Fibroblast of the aortic adventitia (primary cell): ENCODE results near the gene MRTFB. TPM values are rescaled to one million over a fixed set of nuclear protein-coding genes. Genes with fewer than 3 reads are reported as not detected.
"Not testable (repeated sequence)": the region's sequence is repeated elsewhere in the genome, so short reads cannot be mapped to it uniquely, and the experiment has no call there.

Source experiments
- DNase-seq: peaks from one replicate; pipeline ENCODE4 v3.0.0-alpha.2; 2010; ENCODE audit warnings: low read depth
- H3K4me3 ChIP-seq: 2 replicates; pipeline ENCODE4 v1.5.1; 2011; ENCODE audit warnings: low read depth, mild to moderate bottlenecking, control low read depth, low read length, moderate library complexity
- total RNA-seq: library from RNA; depleted of rRNA; stranded (reverse); fragments of >200 nt; gene quantifications from 2 replicates; pipeline ENCODE4 v1.2.3, GENCODE V29; 2012; ENCODE audit warnings: low replicate concordance
- TF ChIP-seq, protein P1 (sequence below): IDR thresholded peaks from 2 replicates; pipeline ENCODE4 v1.5.1; 2011; ENCODE audit warnings: mild to moderate bottlenecking, low read length, control low read depth, inconsistent platforms; ENCODE audit not compliant: insufficient read depth

MRTFB gene
- total RNA-seq, 1 donor, result 13.2 TPM

DNA sequence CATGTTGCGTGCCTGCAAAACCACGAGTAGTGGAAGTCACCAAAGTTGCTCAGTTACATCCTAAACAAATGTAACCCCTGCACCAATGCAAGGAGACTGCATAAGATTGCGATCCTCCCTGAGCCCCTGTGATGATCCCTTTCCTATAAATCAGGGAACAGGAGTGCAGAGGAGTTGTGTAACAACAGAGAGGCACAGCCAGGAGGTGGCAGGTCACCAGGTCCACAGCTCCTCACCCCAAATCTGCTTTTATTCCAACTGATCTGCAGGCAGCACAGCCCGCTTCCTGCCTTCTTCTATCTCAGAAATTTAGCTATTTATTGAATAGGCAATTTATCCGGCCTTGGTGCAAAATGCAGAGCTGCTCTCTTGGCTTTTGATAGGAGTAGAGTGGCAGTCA, 36.0 kb upstream of the MRTFB start:
- DNase-seq, result no peak
- H3K4me3 ChIP-seq, result no peak overlapping the region
- TF ChIP-seq, protein P1, sequence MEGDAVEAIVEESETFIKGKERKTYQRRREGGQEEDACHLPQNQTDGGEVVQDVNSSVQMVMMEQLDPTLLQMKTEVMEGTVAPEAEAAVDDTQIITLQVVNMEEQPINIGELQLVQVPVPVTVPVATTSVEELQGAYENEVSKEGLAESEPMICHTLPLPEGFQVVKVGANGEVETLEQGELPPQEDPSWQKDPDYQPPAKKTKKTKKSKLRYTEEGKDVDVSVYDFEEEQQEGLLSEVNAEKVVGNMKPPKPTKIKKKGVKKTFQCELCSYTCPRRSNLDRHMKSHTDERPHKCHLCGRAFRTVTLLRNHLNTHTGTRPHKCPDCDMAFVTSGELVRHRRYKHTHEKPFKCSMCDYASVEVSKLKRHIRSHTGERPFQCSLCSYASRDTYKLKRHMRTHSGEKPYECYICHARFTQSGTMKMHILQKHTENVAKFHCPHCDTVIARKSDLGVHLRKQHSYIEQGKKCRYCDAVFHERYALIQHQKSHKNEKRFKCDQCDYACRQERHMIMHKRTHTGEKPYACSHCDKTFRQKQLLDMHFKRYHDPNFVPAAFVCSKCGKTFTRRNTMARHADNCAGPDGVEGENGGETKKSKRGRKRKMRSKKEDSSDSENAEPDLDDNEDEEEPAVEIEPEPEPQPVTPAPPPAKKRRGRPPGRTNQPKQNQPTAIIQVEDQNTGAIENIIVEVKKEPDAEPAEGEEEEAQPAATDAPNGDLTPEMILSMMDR, result no peak

DNA sequence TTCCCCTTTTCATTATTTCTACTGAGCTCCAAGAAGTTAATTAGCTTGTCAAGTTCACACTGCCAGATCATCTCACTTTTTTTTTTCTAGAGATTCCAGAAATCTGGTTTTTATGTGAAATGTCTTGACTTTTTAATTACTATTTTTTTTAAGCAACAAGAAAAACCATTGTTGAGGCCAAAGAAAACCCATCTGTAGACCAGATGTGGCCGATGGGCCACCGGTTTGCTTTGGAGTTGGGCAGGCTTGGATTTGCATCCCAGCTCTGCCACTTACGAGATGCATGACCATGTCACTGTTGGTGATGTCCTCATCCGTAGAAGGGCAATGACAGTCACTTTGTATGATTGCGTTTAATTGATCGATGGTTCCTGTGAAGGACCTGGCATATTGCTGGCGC, 34.2 kb upstream of the MRTFB start:
- TF ChIP-seq, protein P1, result no peak
- no peak overlapping the region for H3K4me3 ChIP-seq
- DNase-seq, result no peak

DNA sequence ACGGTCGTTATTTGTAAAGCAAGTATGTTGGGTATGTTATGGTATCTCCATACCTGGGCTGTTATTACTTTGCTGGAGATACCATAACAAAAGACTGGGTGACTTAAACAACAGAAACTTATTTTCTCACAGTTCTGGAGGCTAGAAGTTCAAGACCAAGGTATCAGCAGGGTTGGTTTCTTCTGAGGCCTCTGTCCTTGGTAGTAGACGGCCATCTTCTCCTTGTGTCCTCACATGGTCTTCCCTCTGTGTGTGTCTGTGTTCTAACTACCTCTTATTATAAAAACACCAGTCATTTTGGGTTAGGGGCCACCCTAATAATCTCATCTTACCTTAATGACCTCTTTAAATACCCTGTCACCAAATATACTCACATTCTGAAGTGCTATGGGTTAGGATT, 33.2 kb upstream of the MRTFB start:
- TF ChIP-seq, protein P1, result no peak
- H3K4me3 ChIP-seq, result no peak overlapping the region
- no peak for DNase-seq

DNA sequence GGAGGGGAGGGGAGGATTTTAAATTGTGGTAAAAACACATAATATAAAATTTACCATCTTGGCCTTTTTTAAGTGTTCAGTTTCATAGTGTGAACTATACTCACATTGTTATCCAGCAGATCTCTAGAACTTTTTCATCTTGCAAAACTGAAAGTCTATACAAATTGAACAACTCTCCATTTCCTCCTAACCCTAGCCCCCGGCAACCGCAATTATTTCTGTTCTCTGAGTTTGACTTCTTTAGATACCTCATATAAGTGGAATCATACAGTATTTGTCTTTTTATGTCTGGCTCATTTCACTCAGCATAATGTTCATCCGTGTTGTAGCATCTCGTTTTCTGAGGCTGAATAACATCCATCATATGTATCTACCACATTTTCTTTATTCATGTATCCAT, 30.0 kb upstream of the MRTFB start:
- no peak for DNase-seq
- TF ChIP-seq, protein P1, result no peak
- H3K4me3 ChIP-seq, result no peak overlapping the region

DNA sequence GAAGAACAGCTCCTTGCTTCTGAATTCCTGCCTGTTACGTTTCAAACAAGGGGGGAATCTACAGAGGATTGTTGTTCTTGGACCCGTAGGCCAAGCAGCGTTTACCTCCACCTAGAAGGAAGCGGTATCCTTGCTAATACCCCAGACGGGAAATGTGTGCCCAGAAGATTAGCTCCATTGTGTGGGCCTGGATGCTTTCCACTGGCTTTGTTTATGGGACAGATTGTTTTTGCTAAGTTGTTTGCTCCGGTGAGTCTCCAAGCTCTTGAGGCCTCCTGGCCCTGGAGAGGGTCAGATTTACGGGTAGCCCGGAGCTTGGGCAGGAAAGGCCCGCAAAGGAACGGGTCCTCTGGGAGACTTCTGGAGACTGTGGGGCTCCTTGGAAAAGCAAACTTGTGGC, 28.4 kb upstream of the MRTFB start:
- DNase-seq, result no peak
- no peak overlapping the region for H3K4me3 ChIP-seq
- TF ChIP-seq, protein P1, result no peak

DNA sequence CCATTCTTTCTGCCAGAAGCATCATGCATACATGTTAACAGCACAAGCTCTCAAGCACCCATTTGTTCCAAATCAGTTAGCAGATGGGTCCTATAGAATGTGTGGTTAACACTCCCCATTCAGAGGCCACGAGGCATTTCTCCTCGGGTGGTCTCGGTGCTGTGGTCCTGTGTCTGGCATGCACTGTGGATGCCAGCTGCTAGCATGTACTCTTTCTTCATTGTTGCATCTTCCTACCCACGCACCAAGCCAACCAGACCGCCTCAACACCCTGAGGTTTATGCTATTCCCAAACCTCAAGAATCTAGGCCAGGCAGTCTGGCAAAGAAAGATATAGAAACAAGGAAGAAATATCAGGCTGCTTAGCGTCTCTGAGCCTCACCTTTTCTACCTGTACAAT, 27.8 kb upstream of the MRTFB start:
- no peak overlapping the region for H3K4me3 ChIP-seq
- no peak for DNase-seq
- TF ChIP-seq, protein P1, result no peak

DNA sequence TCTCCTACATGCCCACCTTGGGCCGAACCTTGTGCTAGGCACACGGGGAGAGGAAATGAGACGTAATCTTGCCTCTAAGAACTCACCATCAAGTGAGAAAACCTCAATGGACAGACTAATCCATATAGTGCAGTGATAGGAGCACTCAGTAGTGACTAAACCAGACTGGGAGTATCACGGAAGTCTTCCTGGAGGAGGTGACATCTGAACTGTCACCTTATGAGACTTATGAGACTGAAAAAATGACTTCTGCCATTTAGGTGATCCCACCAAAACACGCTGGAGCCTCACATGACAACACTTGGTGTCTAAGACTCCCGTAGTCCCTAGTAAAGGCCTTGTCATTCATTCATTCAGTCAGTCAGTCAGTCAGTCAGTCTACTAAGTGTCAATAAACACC, 27.3 kb upstream of the MRTFB start:
- TF ChIP-seq, protein P1, result no peak
- no peak overlapping the region for H3K4me3 ChIP-seq
- DNase-seq, result no peak

DNA sequence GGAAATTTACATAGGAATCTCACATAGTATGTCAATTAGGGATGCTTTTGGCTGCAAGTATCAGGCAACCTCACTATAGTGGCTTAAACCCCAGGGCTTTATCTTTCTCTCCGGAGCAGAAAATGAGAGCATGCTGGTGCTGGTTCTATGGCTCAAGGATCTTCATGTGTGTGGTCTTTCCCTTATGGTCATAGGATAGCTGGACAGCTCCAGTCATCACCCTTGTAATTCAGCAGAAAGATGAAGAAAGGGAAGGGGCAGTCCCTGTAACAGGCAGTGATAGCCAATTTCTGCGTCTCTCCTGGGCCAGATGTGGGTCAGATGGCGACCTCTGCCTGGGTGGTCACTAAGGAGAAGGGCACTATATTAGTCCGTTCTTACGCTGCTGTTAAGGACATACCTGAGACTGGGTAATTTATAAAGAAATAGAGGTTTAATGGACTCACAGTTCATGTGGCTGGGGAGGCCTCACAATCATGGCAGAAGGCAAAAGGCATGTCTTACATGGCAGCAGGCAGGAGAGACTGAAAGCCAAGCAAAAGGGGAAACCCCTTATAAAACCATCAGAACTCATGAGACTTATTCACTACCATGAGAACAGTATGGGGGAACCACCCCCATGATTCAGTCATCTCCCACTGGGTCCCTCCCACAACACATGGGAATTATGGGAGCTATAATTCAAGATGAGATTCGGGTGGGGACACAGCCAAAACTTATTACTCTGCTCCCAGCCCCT, 23.8 kb upstream of the MRTFB start:
- not testable (repeated sequence) for DNase-seq, H3K4me3 ChIP-seq
